HG02938 (cell line): ENCODE data around the gene ZNF112.
"Not testable (repeated sequence)": the region's sequence is repeated elsewhere in the genome, so short reads cannot be mapped to it uniquely, and the experiment has no call there.

Source experiments
- ATAC-seq: cut with Tn5 transposase; IDR thresholded peaks from one replicate; pipeline ENCODE4 v1.9.1; 2021; ENCODE audit warnings: mild to moderate bottlenecking, moderate library complexity; ENCODE audit not compliant: unreplicated experiment

ZNF112 gene

GRCh38 chr19:44356383-44357111 is at the start of gene ZNF112:
Gene ZNF112 (minus strand): TSS chr19:44356680. CDS start chr19:44340539, 16,141 bp downstream.
- ATAC-seq = no peak

- no peak for ATAC-seq
Observed at GRCh38 chr19:44401139-44402115, 44.9 kb upstream of the ZNF112 start, which contains the start of gene ZNF285. Gene ZNF285 (minus strand): TSS chr19:44401608. CDS start chr19:44397213, 4,395 bp downstream.

GRCh38 chr19:44389268-44389667 is 32.8 kb upstream of the ZNF112 start:
- ATAC-seq = not testable (repeated sequence)

- no peak for ATAC-seq
Observed at GRCh38 chr19:44374789-44375188, 18.3 kb upstream of the ZNF112 start.

- no peak for ATAC-seq
Observed at GRCh38 chr19:44371815-44372480, 15.5 kb upstream of the ZNF112 start.

GRCh38 chr19:44367024-44367423 is 10.5 kb upstream of the ZNF112 start:
- ATAC-seq = no peak

- ATAC-seq = no peak
Observed at GRCh38 chr19:44346556-44346955, 9.9 kb downstream of the ZNF112 start.

GRCh38 chr19:44345959-44346358 is 10.5 kb downstream of the ZNF112 start:
- no peak for ATAC-seq

- no peak for ATAC-seq
Observed at GRCh38 chr19:44344255-44344654, 12.2 kb downstream of the ZNF112 start.

GRCh38 chr19:44341794-44342193 is 14.7 kb downstream of the ZNF112 start:
- no peak for ATAC-seq

GRCh38 chr19:44334639-44335038 is 21.8 kb downstream of the ZNF112 start:
- not testable (repeated sequence) for ATAC-seq

GRCh38 chr19:44332145-44332544 is 24.3 kb downstream of the ZNF112 start:
- no peak for ATAC-seq

- no peak for ATAC-seq
Observed at GRCh38 chr19:44315883-44316282, 40.6 kb downstream of the ZNF112 start.

GRCh38 chr19:44313231-44313630 is 43.2 kb downstream of the ZNF112 start:
- no peak for ATAC-seq

- ATAC-seq = no peak
Observed at GRCh38 chr19:44308011-44308410, 48.5 kb downstream of the ZNF112 start.

- no peak for ATAC-seq
Observed at GRCh38 chr19:44306283-44306682, 50.2 kb downstream of the ZNF112 start.

- ATAC-seq = no peak
Observed at GRCh38 chr19:44305457-44305856, 51.0 kb downstream of the ZNF112 start.

- ATAC-seq = peak; percentile 80
Observed at GRCh38 chr19:44304659-44305193, 51.8 kb downstream of the ZNF112 start, which contains the start of gene ZNF235. Gene ZNF235 (minus strand): TSS chr19:44305025. CDS start chr19:44303404, 1,621 bp downstream.

GRCh38 chr19:44303976-44304568 is 52.4 kb downstream of the ZNF112 start:
- ATAC-seq = peak; percentile 35

GRCh38 chr19:44303320-44303719 is 53.2 kb downstream of the ZNF112 start:
- no peak for ATAC-seq
